K562 (cell line): Measurements from ENCODE around the gene FARSA. TPM values are rescaled to one million over a fixed set of nuclear protein-coding genes. Genes with fewer than 3 reads are reported as not detected.

Experiments
- ATAC-seq: fragments of 200-7000 bp; cut with Tn5 transposase; 3 replicates; pipeline ENCODE4 v1.9.1; 2020; ENCODE audit warnings: moderate library complexity
- BruUV-seq: library from RNA; stranded (reverse); fragments of 400-500 nt; replicated peaks from 2 replicates; lab custom pipeline; 2021; lab: Mats Ljungman, UMichigan
- CTCF ChIA-PET: fragments of 300-600 bp; formaldehyde crosslinking; extraction: SDS; loops from one replicate; lab custom pipeline; 2021; ENCODE audit warnings: low intra/inter-chr PET ratio; lab: Yijun Ruan, JAX
- POLR2A ChIA-PET: fragments of 300-600, 350-650 bp; sonication (Branson Sonifier 250); formaldehyde crosslinking; extraction: SDS; loops from one replicate; lab custom pipeline; 2021; ENCODE audit warnings: antibody characterized with exemption, inconsistent platforms; lab: Yijun Ruan, JAX
- DNase-seq, 4 experiments: peaks; one replicate each; pipeline versions ENCODE4 v3.0.0 to v3.0.0-alpha.2; 2011 to 2018; ENCODE audit warnings: low spot score in 3 of 4, mixed read lengths in 3 of 4; ENCODE audit errors: extremely low read depth in 1 of 4
- FAIRE-seq: peaks from 2 replicates; lab custom pipeline; 2011; peaks lifted over from hg19 to GRCh38; lab: Jason Lieb, UNC
- H2AFZ ChIP-seq: 2 replicates; pipeline ENCODE4 v1.6.0; 2011; ENCODE audit warnings: low read depth, low read length, control low read depth, inconsistent platforms
- H3K27ac ChIP-seq: fragments of 200-600 bp; 3 replicates; pipeline ENCODE4 v1.8.0; 2011; ENCODE audit warnings: low read depth, mild to moderate bottlenecking, control low read depth, inconsistent platforms, low read length, moderate library complexity, mixed read lengths; ENCODE audit errors: extremely low read depth
- H3K27me3 ChIP-seq, 2 experiments: fragments of 300-600 bp in 1 of 2; 2 replicates in 1 of 2; 3 replicates in 1 of 2; pipeline versions ENCODE4 v1.6.0 to v1.8.0; 2011; ENCODE audit warnings: inconsistent platforms in 2 of 2, low read length in 2 of 2, mild to moderate bottlenecking in 1 of 2, mixed read lengths in 1 of 2, moderate library complexity in 1 of 2; ENCODE audit not compliant: control insufficient read depth in 2 of 2, insufficient read depth in 2 of 2
- H3K36me3 ChIP-seq: fragments of 300-600 bp; 3 replicates; pipeline ENCODE4 v1.8.0; 2011; ENCODE audit warnings: mild to moderate bottlenecking, low read length, inconsistent platforms; ENCODE audit not compliant: control insufficient read depth, insufficient read depth
- H3K4me1 ChIP-seq, 2 experiments: fragments of 200-600 bp in 1 of 2; replicated peaks in 1 of 2; 2 replicates in 1 of 2; 3 replicates in 1 of 2; pipeline versions ENCODE4 v1.5.1 to v1.8.0; 2011; ENCODE audit warnings: inconsistent platforms in 2 of 2, low read length in 2 of 2, mild to moderate bottlenecking in 1 of 2, mixed read lengths in 1 of 2, moderate library complexity in 1 of 2; ENCODE audit not compliant: control insufficient read depth in 2 of 2, insufficient read depth in 2 of 2
- H3K4me2 ChIP-seq: 2 replicates; pipeline ENCODE4 v1.6.1; 2011; ENCODE audit warnings: low read length, control low read depth, inconsistent platforms, mixed read lengths; ENCODE audit not compliant: insufficient read depth
- H3K4me3 ChIP-seq: fragments of 200-600 bp; sonication (generic), shearing (Covaris generic); 2 replicates; pipeline ENCODE4 v1.5.1; 2016; ENCODE audit warnings: control low read depth, inconsistent platforms
- H3K79me2 ChIP-seq: fragments of 200-600 bp; 3 replicates; pipeline ENCODE4 v1.8.0; 2011; ENCODE audit warnings: low read length, inconsistent platforms; ENCODE audit not compliant: control insufficient read depth, insufficient read depth
- H3K9ac ChIP-seq, 2 experiments: 2 replicates each; pipeline versions ENCODE4 v1.6.0 to v1.6.1; 2011; ENCODE audit warnings: low read depth in 2 of 2, low read length in 2 of 2, control low read depth in 1 of 2, inconsistent platforms in 1 of 2, mild to moderate bottlenecking in 1 of 2, mixed read lengths in 1 of 2; ENCODE audit not compliant: insufficient read depth in 1 of 2
- H3K9me1 ChIP-seq: one replicate; pipeline ENCODE4 v1.6.0; 2011; ENCODE audit warnings: inconsistent platforms, mild to moderate bottlenecking, low read length, moderate library complexity; ENCODE audit not compliant: control insufficient read depth, insufficient read depth
- H3K9me3 ChIP-seq: replicated peaks from 2 replicates; pipeline ENCODE4 v1.5.1; 2011; ENCODE audit warnings: low read depth, low read length, inconsistent platforms; ENCODE audit not compliant: control insufficient read depth, insufficient read depth
- H4K20me1 ChIP-seq: replicated peaks from 2 replicates; pipeline ENCODE4 v1.6.1; 2011; ENCODE audit warnings: low read length, inconsistent platforms, mixed read lengths; ENCODE audit not compliant: control insufficient read depth, insufficient read depth
- ATF3 ChIP-seq, 2 experiments: fragments of 450-650 bp in 1 of 2; sonication (generic) in 1 of 2; formaldehyde crosslinking in 1 of 2; IDR thresholded peaks in 1 of 2; conservative IDR thresholded peaks in 1 of 2; 2 replicates each; pipeline versions ENCODE4 v1.6.1 to v1.8.1; 2016 to 2023; ENCODE audit warnings: mild to moderate bottlenecking in 2 of 2, moderate library complexity in 2 of 2, inconsistent platforms in 1 of 2, missing genetic modification reagents in 1 of 2
- ATF7 ChIP-seq: fragments of 450-650 bp; IDR thresholded peaks from 2 replicates; pipeline ENCODE4 v1.7.1; 2014; ENCODE audit warnings: mild to moderate bottlenecking, moderate library complexity
- ELF1 ChIP-seq: fragments of 200-800 bp; sonication (Bioruptor generic); IDR thresholded peaks from 2 replicates; pipeline ENCODE4 v1.6.1; 2016; ENCODE audit warnings: missing genetic modification characterization, missing compliant biosample characterization
- FOXA3 ChIP-seq, 2 experiments: fragments of 450-650 bp in 1 of 2; sonication (generic) in 1 of 2; formaldehyde crosslinking; IDR thresholded peaks in 1 of 2; conservative IDR thresholded peaks in 1 of 2; 2 replicates each; pipeline versions ENCODE4 v1.4.0 to v1.8.0; 2020 to 2022; ENCODE audit warnings: mild to moderate bottlenecking in 2 of 2, missing genetic modification reagents in 1 of 2
- GABPB1 ChIP-seq: sonication (generic); formaldehyde crosslinking; IDR thresholded peaks from 2 replicates; pipeline ENCODE4 v1.8.0; 2022; ENCODE audit warnings: mild to moderate bottlenecking, missing genetic modification reagents
- MAFK ChIP-seq: IDR thresholded peaks from 2 replicates; pipeline ENCODE4 v1.6.1; 2011; ENCODE audit warnings: low read length, improper control_type of control experiment
- MCM5 ChIP-seq: fragments of 450-650 bp; IDR thresholded peaks from 2 replicates; pipeline ENCODE4 v1.6.1; 2016; ENCODE audit warnings: low read depth
- MTA1 ChIP-seq: fragments of 450-650 bp; IDR thresholded peaks from 2 replicates; pipeline ENCODE4 v1.6.1; 2017; ENCODE audit warnings: borderline replicate concordance
- NFATC3 ChIP-seq: fragments of 450-650 bp; IDR thresholded peaks from 2 replicates; pipeline ENCODE4 v1.6.1; 2017; ENCODE audit warnings: mild to moderate bottlenecking
- PRPF4 ChIP-seq: fragments of 200-400 bp; formaldehyde crosslinking; IDR thresholded peaks from one replicate; pipeline ENCODE4 v1.6.1; 2017; ENCODE audit warnings: low read length, low read depth, mild to moderate bottlenecking; ENCODE audit not compliant: insufficient read depth, poor library complexity, severe bottlenecking
- ZBTB17 ChIP-seq: fragments of 450-650 bp; formaldehyde crosslinking; IDR thresholded peaks from 2 replicates; pipeline ENCODE4 v1.4.0; 2020; ENCODE audit warnings: mild to moderate bottlenecking
- ZNF12 ChIP-seq: sonication (generic); formaldehyde crosslinking; IDR thresholded peaks from 2 replicates; pipeline ENCODE4 v1.4.0; 2020; ENCODE audit warnings: mild to moderate bottlenecking, missing genetic modification reagents
- ZNF143 ChIP-seq: sonication (generic); formaldehyde crosslinking; IDR thresholded peaks from 2 replicates; pipeline ENCODE4 v1.9.0; 2022; ENCODE audit warnings: mild to moderate bottlenecking, missing genetic modification reagents
- ZNF41 ChIP-seq: fragments of 250-450 bp; sonication (Bioruptor Pico); conservative IDR thresholded peaks from 2 replicates; pipeline ENCODE4 v1.4.0; 2020; ENCODE audit warnings: mild to moderate bottlenecking
- ZNF639 ChIP-seq, 2 experiments: fragments of 200-800 bp in 1 of 2; sonication (Bioruptor generic) in 1 of 2; sonication (generic) in 1 of 2; formaldehyde crosslinking in 1 of 2; IDR thresholded peaks in 1 of 2; conservative IDR thresholded peaks in 1 of 2; 2 replicates each; pipeline versions ENCODE4 v1.5.0 to v1.6.1; 2016 to 2020; ENCODE audit warnings: missing compliant biosample characterization in 1 of 2, missing genetic modification characterization in 1 of 2, missing genetic modification reagents in 1 of 2
- WGBS: fragments of 100-300 bp; shearing (Covaris generic); methylation state at CpG from one replicate; pipeline ENCODE4 v1.1.6; 2016; ENCODE audit warnings: low coverage, mixed read lengths; ENCODE audit not compliant: insufficient coverage; ENCODE audit errors: missing lambda C conversion rate; 5-methylcytosine and 5-hydroxymethylcytosine counted together
- in situ Hi-C: fragments of 300-500 bp; cut with MboI; formaldehyde crosslinking; loops from 4 replicates; pipeline ENCODE4 v1.15.0; 2018; ENCODE audit warnings: inconsistent platforms, mixed read lengths
- intact Hi-C: fragments of 100-400 bp; cut with micrococcal nuclease; formaldehyde crosslinking; loops from 2 replicates; pipeline ENCODE4 v1.14.2; 2022
- polyA plus RNA-seq, 8 experiments: library from polyadenylated mRNA; depleted of rRNA in 4 of 8; stranded (reverse) in 5 of 8; unstranded in 3 of 8; fragments of >200 nt; fragmentation: Nextera tagmentation in 2 of 8; fragmentation: Illumina TruSeq in 1 of 8; extraction: Ambion mirVana in 2 of 8; extraction: Trizol in 1 of 8; gene quantifications; 2 replicates each; pipeline versions ENCODE4 v1.2.1 to v1.2.3, GENCODE V29; 2011 to 2014; ENCODE audit warnings: inconsistent platforms in 1 of 8, missing spikeins in 1 of 8
- total RNA-seq, 7 experiments: library from RNA; depleted of rRNA in 6 of 7; stranded (reverse); fragments of >200 nt in 6 of 7; fragmentation: Illumina TruSeq in 2 of 7; extraction: Trizol in 2 of 7; gene quantifications; 2 replicates each; pipeline versions ENCODE4 v1.2.1 to v1.2.3, GENCODE V29; 2011 to 2021; ENCODE audit warnings: low replicate concordance in 1 of 7
- TF ChIP-seq, protein P1 (sequence below), 2 experiments: IDR thresholded peaks; 2 replicates each; pipeline ENCODE4 v1.6.1; 2012; ENCODE audit warnings: improper control_type of control experiment in 2 of 2, low read depth in 2 of 2, low read length in 2 of 2, borderline replicate concordance in 1 of 2

The FARSA gene
- total and polyA plus RNA-seq, 9 of the 15 experiments (the other 6 are each of a cell fraction or from before 2014, with no cell fraction given): 25.2 to 237 (median 89.6) TPM

DNA sequence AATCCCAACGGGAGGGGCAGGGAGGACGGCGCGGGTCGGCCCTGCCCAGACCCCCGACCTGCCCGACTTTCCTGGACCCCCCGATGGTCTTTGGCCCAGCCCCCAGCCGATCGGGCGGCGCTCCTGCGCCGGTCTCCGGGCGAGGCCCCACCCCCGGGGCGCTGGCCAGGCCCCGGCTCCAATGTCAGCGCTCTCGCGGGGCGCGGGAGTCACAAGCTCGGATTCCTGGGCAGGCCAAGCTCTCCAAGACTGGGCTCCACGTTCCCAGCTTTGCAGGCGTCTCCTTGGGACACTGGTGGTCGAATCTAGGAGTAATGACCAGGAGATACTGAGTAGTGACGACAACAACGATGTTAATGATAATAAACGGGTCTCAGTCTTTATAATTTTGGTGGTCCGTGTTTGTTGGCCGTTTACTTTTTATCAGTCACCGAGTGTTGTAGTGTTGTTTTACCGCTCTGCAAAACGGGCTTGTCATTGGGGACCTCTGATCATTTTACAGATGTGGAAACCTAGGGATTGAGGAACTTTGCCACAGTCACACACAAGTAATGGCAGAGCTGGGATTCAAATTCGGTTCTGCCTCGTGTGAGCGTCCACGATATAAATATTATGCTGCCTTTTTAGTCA lies 12.7 kb upstream of the FARSA start:
- DNase-seq (peak; percentile 78 to 91 (median 86)), FAIRE-seq (peak; percentile 90), ATAC-seq (peak; percentile 89)
- Histone ChIP-seq H2AFZ (no peak overlapping the region), H3K4me3 (peak overlapping the region; percentile 66), H3K27me3 (no peaks in the 10 kb centered on the region), H3K4me1 (peaks cover 11 to 30% of the 10 kb centered on the region in 2 experiments; a peak in 4 of 5 replicates), H3K9ac (peak overlapping the region; percentile 91 to 96), H3K9me1 (peaks cover 10% of the 10 kb centered on the region), H4K20me1 (peaks cover 7% of the 10 kb centered on the region), H3K36me3 (peaks cover 78% of the 10 kb centered on the region), H3K79me2 (peaks cover 54% of the 10 kb centered on the region), H3K27ac (peak overlapping the region; percentile 88), H3K4me2 (peak overlapping the region; percentile 95), H3K9me3 (no peaks in the 10 kb centered on the region)
- no TSS peak for BruUV-seq
- in situ Hi-C loops: no loop called here
- intact Hi-C loops: no loop called here
- 0% methylated on average over 32 of the region's 40 CpGs for WGBS
- CTCF ChIA-PET: no interaction called here
- POLR2A ChIA-PET: interaction anchor here (0.6 to 1.5 kb wide), 13 partner anchors 8 to 424 kb away, joined by 3 to 11 read pairs (median 4); partner anchors contain the start of genes CALR, FARSA, GADD45GIP1 and KLF1
- TF ChIP-seq ZNF143 (CRISPR knock-in tag) (no peak), ZNF41 (CRISPR knock-in tag) (no peak), ELF1 (no peak), MAFK (no peak), FOXA3 (CRISPR knock-in tag; conservative IDR thresholded peaks at IDR 0.05 in 1 of 2, IDR thresholded peaks at IDR 0.05 in 1 of 2) (0 out of 4 replicates have a peak, but pooled peaks of 1 of the 2 experiments have one; percentile 24), MCM5 (no peak), ZBTB17 (CRISPR knock-in tag) (no peak), MTA1 (peak; percentile 14; the same call in 1 of the 2 replicates), GABPB1 (no peak), PRPF4 (peak; percentile 65), NFATC3 (0 out of 2 replicates have a peak, but pooled peaks have one; percentile 22), ZNF12 (0 out of 2 replicates have a peak, but pooled peaks have one; percentile 29), ATF7 (no peak), ZNF639 (CRISPR knock-in tag; conservative IDR thresholded peaks at IDR 0.05 in 1 of 2, IDR thresholded peaks at IDR 0.05 in 1 of 2) (no peak), ATF3 (IDR thresholded peaks at IDR 0.05) (no peak), ATF3 (CRISPR knock-in tag; conservative IDR thresholded peaks at IDR 0.05) (peak; percentile 75; the same call in 1 of the 2 replicates)
- TF ChIP-seq, protein P1, sequence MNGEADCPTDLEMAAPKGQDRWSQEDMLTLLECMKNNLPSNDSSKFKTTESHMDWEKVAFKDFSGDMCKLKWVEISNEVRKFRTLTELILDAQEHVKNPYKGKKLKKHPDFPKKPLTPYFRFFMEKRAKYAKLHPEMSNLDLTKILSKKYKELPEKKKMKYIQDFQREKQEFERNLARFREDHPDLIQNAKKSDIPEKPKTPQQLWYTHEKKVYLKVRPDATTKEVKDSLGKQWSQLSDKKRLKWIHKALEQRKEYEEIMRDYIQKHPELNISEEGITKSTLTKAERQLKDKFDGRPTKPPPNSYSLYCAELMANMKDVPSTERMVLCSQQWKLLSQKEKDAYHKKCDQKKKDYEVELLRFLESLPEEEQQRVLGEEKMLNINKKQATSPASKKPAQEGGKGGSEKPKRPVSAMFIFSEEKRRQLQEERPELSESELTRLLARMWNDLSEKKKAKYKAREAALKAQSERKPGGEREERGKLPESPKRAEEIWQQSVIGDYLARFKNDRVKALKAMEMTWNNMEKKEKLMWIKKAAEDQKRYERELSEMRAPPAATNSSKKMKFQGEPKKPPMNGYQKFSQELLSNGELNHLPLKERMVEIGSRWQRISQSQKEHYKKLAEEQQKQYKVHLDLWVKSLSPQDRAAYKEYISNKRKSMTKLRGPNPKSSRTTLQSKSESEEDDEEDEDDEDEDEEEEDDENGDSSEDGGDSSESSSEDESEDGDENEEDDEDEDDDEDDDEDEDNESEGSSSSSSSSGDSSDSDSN (IDR thresholded peaks at IDR 0.05; ENCODE audit: borderline replicate concordance in 1 of 2, low read depth in 2 of 2, low read length in 2 of 2): no peak
